OCI-M2 (cell line): Measurements from ENCODE around the gene DNAJC11.
A peak's percentile ranks its signal among the peaks of the same experiment; 100 is the strongest.
"Not testable (repeated sequence)": the region's sequence is repeated elsewhere in the genome, so short reads cannot be mapped to it uniquely, and the experiment has no call there.

Experiments
- DNase-seq: peaks from one replicate; lab custom pipeline; 2025; ENCODE audit not compliant: unreplicated experiment; lab: John Stamatoyannopoulos, UW

The DNAJC11 gene

GRCh38 chr1:6601049-6601922 lies 100.3 kb downstream of the DNAJC11 start:
- DNase-seq = peak; percentile 55

GRCh38 chr1:6600410-6601048 lies 101.1 kb downstream of the DNAJC11 start:
- DNase-seq = no peak

GRCh38 chr1:6599991-6600390 lies 101.6 kb downstream of the DNAJC11 start:
- DNase-seq = not testable (repeated sequence)

- DNase-seq = no peak
Observed at GRCh38 chr1:6599141-6599975, 102.3 kb downstream of the DNAJC11 start.

GRCh38 chr1:6597777-6598131 lies 103.9 kb downstream of the DNAJC11 start:
- no peak for DNase-seq

GRCh38 chr1:6596886-6597776 lies 104.5 kb downstream of the DNAJC11 start:
- no peak for DNase-seq

GRCh38 chr1:6596351-6596750 lies 105.3 kb downstream of the DNAJC11 start:
- no peak for DNase-seq

- DNase-seq = no peak
Observed at GRCh38 chr1:6594977-6595740, 106.5 kb downstream of the DNAJC11 start.

- DNase-seq = no peak
Observed at GRCh38 chr1:6593810-6594209, 107.8 kb downstream of the DNAJC11 start.

GRCh38 chr1:6592865-6593593 lies 108.6 kb downstream of the DNAJC11 start:
- no peak for DNase-seq

GRCh38 chr1:6592441-6592840 lies 109.2 kb downstream of the DNAJC11 start:
- no peak for DNase-seq

- no peak for DNase-seq
Observed at GRCh38 chr1:6591644-6592043, 110.0 kb downstream of the DNAJC11 start.

- DNase-seq = no peak
Observed at GRCh38 chr1:6591222-6591621, 110.4 kb downstream of the DNAJC11 start.

- DNase-seq = no peak
Observed at GRCh38 chr1:6590046-6590445, 111.6 kb downstream of the DNAJC11 start.

- no peak for DNase-seq
Observed at GRCh38 chr1:6588893-6589520, 112.6 kb downstream of the DNAJC11 start.

- DNase-seq = no peak
Observed at GRCh38 chr1:6588128-6588892, 113.3 kb downstream of the DNAJC11 start.

GRCh38 chr1:6587261-6588005 lies 114.2 kb downstream of the DNAJC11 start:
- no peak for DNase-seq
